ENCODE data around the gene LIF. TPM values are rescaled to one million over a fixed set of nuclear protein-coding genes. Genes with fewer than 3 reads are reported as not detected.

Gene LIF
- polyA plus RNA-seq, 2 of the 4 experiments (the other 2 are of a cell fraction) = 40.7 to 54.5 TPM

GRCh38 chr22:30212363-30212995 lies 34.1 kb downstream of the LIF start (continued):
- TF ChIP-seq CTCF (IDR thresholded peaks at IDR 0.05) = 0 out of 3 replicates have a peak, but pooled peaks have one; percentile 12
- peak; percentile 99 for TF ChIP-seq GATA3 (IDR thresholded peaks at IDR 0.05; ENCODE audit: borderline replicate concordance)
- TF ChIP-seq FOSL2 (IDR thresholded peaks at IDR 0.05) = peak; percentile 88
- TF ChIP-seq FOSL2 (CRISPR knock-in tag; IDR thresholded peaks at IDR 0.05) = peak; percentile 96
- TF ChIP-seq CEBPB (IDR thresholded peaks at IDR 0.05) = peak; percentile 93 to 99
- TF ChIP-seq EHF (CRISPR knock-in tag; IDR thresholded peaks at IDR 0.05) = 0 out of 2 replicates have a peak, but pooled peaks have one; percentile 76
- TF ChIP-seq RARB (CRISPR knock-in tag; IDR thresholded peaks at IDR 0.05) = peak; percentile 88
- peak; percentile 14; the same call in 1 of the 2 replicates for TF ChIP-seq HOXA7 (CRISPR knock-in tag; IDR thresholded peaks at IDR 0.05)
- TF ChIP-seq MAFK (IDR thresholded peaks at IDR 0.05; ENCODE audit: partially characterized antibody) = peak; percentile 71
- peak; percentile 67 to 68 for TF ChIP-seq RAD21 (conservative IDR thresholded peaks at IDR 0.05 in 1 of 2, IDR thresholded peaks at IDR 0.05 in 1 of 2)
- TF ChIP-seq ZNF302 (CRISPR knock-in tag; IDR thresholded peaks at IDR 0.05) = peak; percentile 71; the same call in 1 of the 2 replicates
- TF ChIP-seq PBX3 (IDR thresholded peaks at IDR 0.05) = peak; percentile 82; the same call in 1 of the 2 replicates
- peak; percentile 31; the same call in 1 of the 2 replicates for TF ChIP-seq USF2 (IDR thresholded peaks at IDR 0.05)
- TF ChIP-seq FOXS1 (CRISPR knock-in tag; IDR thresholded peaks at IDR 0.05) = peak; percentile 26; the same call in 1 of the 2 replicates
- peak; percentile 92 for TF ChIP-seq JUNB (IDR thresholded peaks at IDR 0.05)
- TF ChIP-seq SREBF2 (IDR thresholded peaks at IDR 0.05) = no peak
- TF ChIP-seq ESRRA (IDR thresholded peaks at IDR 0.05; ENCODE audit: borderline replicate concordance, low read length) = no peak
- peak; percentile 85 for TF ChIP-seq HES2 (IDR thresholded peaks at IDR 0.05)
- TF ChIP-seq JUN (IDR thresholded peaks at IDR 0.05) = peak; percentile 97 to 99
- TF ChIP-seq RCOR1 (IDR thresholded peaks at IDR 0.05; ENCODE audit: low read depth, low read length) = no peak

GRCh38 chr22:30211124-30211820 lies 35.3 kb downstream of the LIF start:
- Histone ChIP-seq H3K9me3 (no peaks in the 10 kb centered on the region), H3K4me1 (peaks cover 91% of the 10 kb centered on the region), H3K4me2 (peak overlapping the region; percentile 61), H3K4me3 (no peak overlapping the region), H3K27ac (peak overlapping the region; percentile 95 to 100)
- 83% methylated on average over 15 of the region's 18 CpGs for WGBS (ENCODE audit: missing lambda C conversion rate)
- no peak for TF ChIP-seq REST (IDR thresholded peaks at IDR 0.05)
- TF ChIP-seq EHF (CRISPR knock-in tag; IDR thresholded peaks at IDR 0.05) = peak; percentile 85
- TF ChIP-seq SREBF2 (IDR thresholded peaks at IDR 0.05) = no peak
- peak; percentile 68 for TF ChIP-seq ATOH8 (CRISPR knock-in tag; IDR thresholded peaks at IDR 0.05; ENCODE audit: low read depth)
- peak; percentile 49; the same call in 1 of the 2 replicates for TF ChIP-seq ZNF302 (CRISPR knock-in tag; IDR thresholded peaks at IDR 0.05)
- no peak for TF ChIP-seq HOXB5 (CRISPR knock-in tag; IDR thresholded peaks at IDR 0.05)
- peak; percentile 68; the same call in 1 of the 2 replicates for TF ChIP-seq FOSB (CRISPR knock-in tag; IDR thresholded peaks at IDR 0.05)
- peak; percentile 57 for TF ChIP-seq MAX (IDR thresholded peaks at IDR 0.05)
- no peak for TF ChIP-seq FOXS1 (CRISPR knock-in tag; IDR thresholded peaks at IDR 0.05)
- peak; percentile 33; the same call in 1 of the 2 replicates for TF ChIP-seq TP53 (CRISPR knock-in tag; IDR thresholded peaks at IDR 0.05)
- TF ChIP-seq HEYL (CRISPR knock-in tag; IDR thresholded peaks at IDR 0.05) = peak; percentile 20; the same call in 1 of the 2 replicates
- TF ChIP-seq HOXA7 (CRISPR knock-in tag; IDR thresholded peaks at IDR 0.05) = peak; percentile 63
- DNase-seq (ENCODE audit: low read depth in 1 of 2, low spot score in 1 of 2) (no peak), FAIRE-seq (no peak), ATAC-seq (no peak)
- ChIA-PET CTCF (interaction anchor here (2.7 to 2.8 kb wide), 2 partner anchors 44 to 103 kb away, joined by 10 to 18 read pairs; no protein-coding TSS in a partner anchor), POLR2A (interaction anchor here (1.0 to 1.8 kb wide), 2 partner anchors 24 to 40 kb away, joined by 8 read pairs; no protein-coding TSS in a partner anchor)

Data from A549 (cell line).